Stimulated activated CD4-positive, alpha-beta T cell treated with anti-CD3 and anti-CD28 coated beads, Interleukin-2, amount 100 ng/mL, for 24 hours (primary cell): Measurements from ENCODE around the gene C9orf43.
"Not testable (repeated sequence)": the region's sequence is repeated elsewhere in the genome, so short reads cannot be mapped to it uniquely, and the experiment has no call there.

Experiments
- DNase-seq, 2 donors: peaks; one replicate each; pipeline ENCODE4 v3.0.0-alpha.2; 2020

Gene C9orf43, protein sequence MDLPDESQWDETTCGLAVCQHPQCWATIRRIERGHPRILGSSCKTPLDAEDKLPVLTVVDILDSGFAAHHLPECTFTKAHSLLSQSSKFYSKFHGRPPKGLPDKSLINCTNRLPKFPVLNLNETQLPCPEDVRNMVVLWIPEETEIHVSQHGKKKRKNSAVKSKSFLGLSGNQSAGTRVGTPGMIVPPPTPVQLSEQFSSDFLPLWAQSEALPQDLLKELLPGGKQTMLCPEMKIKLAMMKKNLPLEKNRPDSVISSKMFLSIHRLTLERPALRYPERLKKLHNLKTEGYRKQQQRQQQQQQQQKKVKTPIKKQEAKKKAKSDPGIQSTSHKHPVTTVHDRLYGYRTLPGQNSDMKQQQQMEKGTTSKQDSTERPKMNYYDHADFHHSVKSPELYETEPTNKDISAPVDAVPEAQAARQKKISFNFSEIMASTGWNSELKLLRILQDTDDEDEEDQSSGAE

GRCh38 chr9:113410207-113410864 is at the start of gene C9orf43, which contains the start of gene POLE3:
TSS of gene C9orf43 (plus strand) at chr9:113410747. CDS start at chr9:113413494, 2,747 bp downstream.
TSS of gene POLE3 (minus strand) at chr9:113410675. CDS start at chr9:113410293, 382 bp downstream.
- peak; percentile 96 for DNase-seq

DNA sequence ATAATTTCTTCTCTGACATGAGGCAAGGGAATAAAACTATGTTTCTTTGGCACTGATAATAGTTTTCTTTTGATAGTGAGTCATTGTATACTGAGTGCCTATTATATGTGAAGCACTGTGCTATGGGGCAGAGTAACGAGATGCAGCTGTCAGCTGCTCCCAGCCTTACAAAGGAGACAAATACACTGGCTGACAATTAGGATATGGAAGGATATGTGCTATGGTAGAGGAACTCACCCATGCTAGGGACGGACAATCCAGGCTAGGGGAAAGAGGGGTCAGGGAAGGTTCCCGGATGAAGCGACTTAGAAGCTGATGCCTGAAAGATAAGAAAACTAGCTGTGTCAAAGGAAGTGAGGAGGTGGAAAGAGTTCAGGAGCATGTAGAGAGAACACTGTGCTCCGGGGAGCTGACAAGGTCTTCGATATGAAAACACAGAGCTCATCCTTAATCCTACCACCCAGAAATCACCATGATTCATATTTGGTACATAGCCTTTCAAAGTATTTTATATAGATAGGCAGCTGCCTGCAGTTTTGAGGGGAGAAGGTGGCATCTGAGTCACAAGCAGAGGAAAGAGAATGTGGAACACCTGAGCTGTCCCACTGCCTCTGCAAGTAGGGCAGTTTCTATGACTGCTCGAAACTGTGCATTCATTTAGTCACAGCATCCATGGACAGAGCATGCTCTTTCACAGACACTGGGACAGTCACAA is 49.1 kb upstream of the C9orf43 start:
- DNase-seq: peak in 1 of 2 donors; percentile 27

DNA sequence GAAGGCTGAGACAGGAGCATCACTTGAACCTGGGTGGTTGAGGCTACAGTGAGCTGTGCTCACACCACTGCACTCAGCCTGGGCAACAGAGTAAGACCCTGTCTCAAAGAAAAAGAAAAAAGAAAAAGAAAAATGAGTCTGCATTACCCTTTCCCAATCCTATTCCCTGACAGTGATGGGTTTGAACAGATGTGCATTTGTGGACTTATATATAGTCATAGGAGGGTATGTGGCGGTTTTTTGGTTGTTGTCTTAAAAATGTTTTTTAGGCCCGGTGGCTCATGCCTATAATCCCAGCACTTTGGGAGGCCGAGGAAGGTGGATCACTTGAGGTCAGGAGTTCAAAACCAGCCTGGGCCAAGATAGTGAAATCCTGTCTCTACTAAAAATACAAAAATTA is 47.2 kb upstream of the C9orf43 start:
- no peak for DNase-seq

DNA sequence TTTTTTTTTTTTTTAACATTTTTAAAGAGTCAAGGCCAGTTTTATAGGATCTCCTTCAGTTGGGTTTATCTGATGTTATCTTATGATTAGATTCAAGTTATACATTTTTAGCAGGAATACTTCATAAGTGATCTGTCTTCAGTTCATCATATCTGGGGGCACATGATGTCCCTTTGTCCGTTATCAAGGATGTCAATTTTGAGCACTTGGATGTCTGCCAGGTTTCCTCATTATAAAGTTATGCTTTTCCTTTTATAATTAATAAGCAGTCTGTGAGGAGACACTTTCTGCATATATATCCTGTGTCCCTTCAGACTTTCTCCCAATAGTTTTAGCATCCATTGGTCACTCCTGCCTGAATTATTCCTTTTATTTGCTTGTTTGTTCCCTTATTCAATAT is 45.6 kb upstream of the C9orf43 start:
- DNase-seq: no peak

DNA sequence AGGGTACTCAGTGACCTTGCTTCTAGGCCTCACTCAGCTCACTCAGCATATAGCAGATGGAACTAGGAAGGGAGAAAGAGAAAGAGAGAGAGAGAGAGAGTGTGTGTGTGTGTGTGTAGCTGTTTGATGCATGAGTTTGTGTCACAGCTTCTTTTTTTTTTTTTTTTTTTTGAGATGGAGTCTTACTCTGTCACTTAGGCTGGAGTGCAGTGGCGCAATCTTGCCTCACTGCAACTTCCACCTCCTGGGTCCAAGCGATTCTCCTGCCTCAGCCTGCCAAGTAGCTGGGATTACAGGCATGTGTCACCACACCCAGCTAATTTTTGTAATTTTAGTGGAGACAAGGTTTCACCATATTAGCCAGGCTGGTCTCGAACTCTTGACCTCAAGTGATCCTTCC is 44.9 kb upstream of the C9orf43 start:
- not testable (repeated sequence) for DNase-seq

GRCh38 chr9:113368348-113368981 is 42.1 kb upstream of the C9orf43 start:
- no peak for DNase-seq

DNA sequence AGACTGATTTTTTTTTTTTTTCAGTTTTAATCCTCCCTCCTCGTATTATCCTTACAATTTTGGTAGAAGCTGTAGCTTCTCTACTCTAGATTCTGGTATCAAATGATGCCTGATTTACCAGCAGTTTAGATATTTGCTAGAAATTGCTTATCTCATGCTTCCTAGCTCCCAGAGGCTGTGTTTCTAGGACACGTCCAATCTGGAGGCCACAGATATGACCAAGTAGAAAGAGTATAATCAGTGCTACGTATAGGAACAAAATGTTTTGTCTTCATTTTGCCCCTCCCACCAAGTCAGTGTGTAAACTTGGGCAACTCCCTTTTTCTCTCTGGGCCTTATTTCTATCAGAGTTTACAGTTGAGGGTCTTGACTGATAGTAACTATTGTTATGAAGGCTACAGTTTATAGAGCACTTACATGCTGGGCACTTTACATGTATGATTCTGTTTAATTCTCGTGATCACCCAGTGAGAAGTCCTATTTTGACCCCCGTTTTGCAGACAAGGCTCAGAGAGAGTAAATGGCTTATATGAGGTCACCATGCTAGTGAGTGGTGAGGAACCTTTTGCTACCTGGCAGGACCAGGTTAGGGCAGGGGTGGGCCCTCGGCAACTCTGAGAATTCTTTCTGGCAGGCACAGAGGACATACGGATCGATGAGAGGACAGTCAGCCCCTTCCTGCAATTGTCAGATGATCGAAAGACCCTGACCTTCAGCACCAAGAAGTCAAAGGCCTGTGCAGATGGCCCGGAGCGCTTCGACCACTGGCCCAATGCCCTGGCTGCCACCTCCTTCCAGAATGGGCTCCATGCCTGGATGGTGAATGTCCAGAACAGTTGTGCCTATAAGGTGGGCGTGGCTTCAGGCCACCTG is 41.3 kb upstream of the C9orf43 start:
- no peak for DNase-seq

DNA sequence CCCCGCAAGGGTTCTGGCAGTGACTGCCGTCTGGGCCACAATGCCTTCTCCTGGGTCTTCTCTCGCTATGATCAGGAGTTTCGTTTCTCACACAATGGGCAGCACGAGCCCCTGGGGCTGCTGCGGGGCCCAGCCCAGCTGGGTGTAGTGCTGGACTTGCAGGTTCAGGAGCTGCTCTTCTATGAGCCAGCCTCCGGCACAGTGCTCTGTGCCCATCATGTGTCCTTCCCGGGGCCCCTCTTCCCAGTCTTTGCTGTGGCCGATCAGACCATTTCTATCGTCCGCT is 40.7 kb upstream of the C9orf43 start:
- DNase-seq: no peak

GRCh38 chr9:113370806-113371325 is 39.7 kb upstream of the C9orf43 start:
- no peak for DNase-seq

GRCh38 chr9:113372059-113372458 is 38.5 kb upstream of the C9orf43 start:
- DNase-seq: no peak

- DNase-seq: no peak
Measured at GRCh38 chr9:113373256-113373655, 37.3 kb upstream of the C9orf43 start.

- no peak for DNase-seq
Measured at GRCh38 chr9:113373676-113374392, 36.7 kb upstream of the C9orf43 start.

DNA sequence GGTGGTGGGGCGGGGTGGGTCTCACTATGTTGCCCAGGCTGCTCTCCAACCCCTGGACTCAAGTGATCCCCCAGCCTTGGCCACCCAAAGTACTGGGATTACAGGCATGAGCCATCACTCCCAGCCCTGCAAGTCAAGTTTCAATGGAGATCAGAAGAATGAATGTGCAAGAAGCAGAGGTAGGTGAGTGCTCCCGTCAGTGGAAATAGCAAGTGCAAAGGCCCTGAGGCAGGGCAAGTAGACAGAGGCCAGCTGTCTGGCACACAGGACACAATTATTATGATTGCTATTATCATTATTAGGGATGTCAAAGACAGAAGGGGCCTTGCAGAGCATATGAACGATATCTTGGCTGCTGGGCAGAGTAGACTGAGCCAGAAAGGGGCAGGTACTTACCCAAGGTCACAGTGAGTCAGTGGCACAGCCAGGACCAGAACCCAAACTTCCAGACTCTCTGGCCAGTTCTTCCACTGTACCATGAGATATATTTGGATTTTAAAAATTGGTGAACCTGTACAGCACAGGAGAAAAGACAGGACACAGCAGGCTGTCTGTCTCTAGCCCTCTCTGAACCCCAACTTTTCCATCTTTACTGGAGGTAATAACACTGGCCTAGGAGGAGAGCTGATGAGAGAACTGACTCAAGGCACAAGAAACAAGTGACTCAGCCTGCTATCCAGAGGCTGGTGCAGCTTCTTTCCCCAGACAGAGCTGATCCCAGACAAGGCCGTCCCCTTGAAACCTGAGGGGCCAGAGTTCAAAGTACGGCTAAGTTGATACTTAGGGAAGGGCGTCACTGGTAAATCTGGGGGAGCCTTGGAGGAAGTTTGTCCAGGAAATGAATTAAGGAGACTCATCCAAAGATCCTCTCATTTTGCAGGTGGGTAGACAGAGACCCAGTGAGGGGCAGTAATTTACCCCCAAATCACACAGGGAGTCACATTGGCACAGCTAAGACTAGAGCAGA is 35.2 kb upstream of the C9orf43 start:
- DNase-seq: peak in 1 of 2 donors; percentile 11

- peak; percentile 71 to 82 for DNase-seq
Measured at GRCh38 chr9:113376634-113377567, 33.6 kb upstream of the C9orf43 start, which contains the start of gene HDHD3. TSS of gene HDHD3 (minus strand) at chr9:113376986. CDS start at chr9:113374354, 2,632 bp downstream.

DNA sequence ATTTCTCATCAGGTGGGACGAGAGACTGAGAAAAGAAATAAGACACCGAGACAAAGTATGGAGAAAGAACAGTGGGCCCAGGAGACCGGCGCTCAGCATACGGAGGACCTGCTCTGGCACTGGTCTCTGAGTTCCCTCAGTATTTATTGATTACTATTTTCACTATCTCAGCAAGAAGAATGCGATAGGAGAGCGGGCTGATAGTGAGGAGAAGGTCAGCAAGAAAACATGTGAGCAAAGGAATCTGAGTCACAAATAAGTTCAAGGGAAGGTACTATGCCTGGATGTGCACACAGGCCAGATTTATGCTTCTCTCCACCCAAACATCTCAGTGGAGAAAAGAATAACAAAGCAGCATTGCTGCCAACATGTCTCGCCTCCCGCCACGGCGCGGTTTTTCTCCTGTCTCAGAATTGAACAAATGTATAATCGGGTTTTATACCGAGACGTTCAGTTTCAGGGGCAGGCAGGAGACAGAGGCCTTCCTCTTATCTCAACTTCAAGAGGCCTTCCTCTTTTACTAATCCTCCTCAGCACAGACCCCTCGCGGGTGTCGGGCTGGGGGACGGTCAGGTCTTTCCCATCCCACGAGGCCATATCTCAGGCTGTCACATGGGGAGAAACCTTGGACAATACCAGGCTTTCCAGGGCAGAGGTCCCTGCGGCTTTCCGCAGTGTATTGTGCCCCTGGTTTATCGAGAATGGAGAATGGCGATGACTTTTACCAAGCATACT is 31.3 kb upstream of the C9orf43 start:
- not testable (repeated sequence) for DNase-seq

DNA sequence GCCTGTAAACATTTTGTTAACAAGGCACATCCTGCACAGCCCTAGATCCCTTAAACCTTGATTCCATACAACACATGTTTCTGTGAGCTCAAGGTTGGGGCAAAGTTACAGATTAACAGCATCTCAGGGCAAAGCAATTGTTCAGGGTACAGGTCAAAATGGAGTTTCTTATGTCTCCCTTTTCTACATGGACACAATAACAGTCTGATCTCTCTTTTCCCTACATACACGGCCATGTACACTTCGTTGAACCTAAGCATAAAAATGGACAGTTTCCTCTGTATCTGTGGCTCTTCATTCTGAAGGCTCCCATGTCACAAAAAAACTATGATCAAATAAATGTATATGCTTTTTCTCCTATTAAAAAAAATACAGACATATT is 30.7 kb upstream of the C9orf43 start:
- DNase-seq: not testable (repeated sequence)

DNA sequence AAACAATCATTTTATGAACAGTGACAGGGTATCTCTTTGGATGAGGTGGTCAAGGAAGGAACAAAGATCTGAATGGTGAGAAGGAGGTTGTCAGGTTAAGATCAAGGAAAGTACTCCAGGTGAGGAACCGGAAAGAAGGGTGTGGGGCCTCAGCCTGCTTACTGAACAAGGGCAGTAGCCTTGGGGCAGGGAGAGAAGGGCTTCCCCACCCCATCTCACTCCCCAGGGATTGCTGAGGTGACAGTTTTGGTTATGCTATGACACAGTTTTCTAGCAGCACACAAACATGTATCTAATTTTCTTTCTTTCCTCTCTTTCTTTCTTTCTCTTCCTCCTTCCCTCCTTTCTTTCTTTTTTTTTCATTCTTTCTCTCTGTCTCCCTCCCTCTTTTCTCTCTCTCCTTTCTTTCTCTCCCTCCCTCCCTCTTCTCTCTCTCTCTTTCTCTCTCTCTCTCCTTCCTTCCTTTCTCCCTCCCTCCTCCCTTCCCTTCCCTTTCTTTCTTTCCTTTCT is 29.6 kb upstream of the C9orf43 start:
- DNase-seq: no peak

GRCh38 chr9:113381441-113381840 is 29.1 kb upstream of the C9orf43 start:
- DNase-seq: not testable (repeated sequence)
